Epithelial cell of proximal tubule (primary cell): ENCODE measurements around the gene KCNMA1. TPM values are rescaled to one million over a fixed set of nuclear protein-coding genes. Genes with fewer than 3 reads are reported as not detected.

Experiments used
- DNase-seq: peaks from one replicate; pipeline ENCODE4 v3.0.0-alpha.2; 2011; ENCODE audit warnings: low read depth
- H3K4me3 ChIP-seq: 2 replicates; pipeline ENCODE4 v1.5.1; 2011; ENCODE audit warnings: low read depth, mild to moderate bottlenecking, low read length
- CTCF ChIP-seq: conservative IDR thresholded peaks from 2 replicates; pipeline ENCODE4 v1.5.1; 2012; ENCODE audit warnings: low read depth, mild to moderate bottlenecking, low read length
- total RNA-seq: library from RNA; depleted of rRNA; stranded (reverse); fragments of >200 nt; gene quantifications from 2 replicates; pipeline ENCODE4 v1.2.3, GENCODE V29; 2015

KCNMA1 gene
- total RNA-seq, 1 donor from 2014 or later: 12.5 TPM

DNA sequence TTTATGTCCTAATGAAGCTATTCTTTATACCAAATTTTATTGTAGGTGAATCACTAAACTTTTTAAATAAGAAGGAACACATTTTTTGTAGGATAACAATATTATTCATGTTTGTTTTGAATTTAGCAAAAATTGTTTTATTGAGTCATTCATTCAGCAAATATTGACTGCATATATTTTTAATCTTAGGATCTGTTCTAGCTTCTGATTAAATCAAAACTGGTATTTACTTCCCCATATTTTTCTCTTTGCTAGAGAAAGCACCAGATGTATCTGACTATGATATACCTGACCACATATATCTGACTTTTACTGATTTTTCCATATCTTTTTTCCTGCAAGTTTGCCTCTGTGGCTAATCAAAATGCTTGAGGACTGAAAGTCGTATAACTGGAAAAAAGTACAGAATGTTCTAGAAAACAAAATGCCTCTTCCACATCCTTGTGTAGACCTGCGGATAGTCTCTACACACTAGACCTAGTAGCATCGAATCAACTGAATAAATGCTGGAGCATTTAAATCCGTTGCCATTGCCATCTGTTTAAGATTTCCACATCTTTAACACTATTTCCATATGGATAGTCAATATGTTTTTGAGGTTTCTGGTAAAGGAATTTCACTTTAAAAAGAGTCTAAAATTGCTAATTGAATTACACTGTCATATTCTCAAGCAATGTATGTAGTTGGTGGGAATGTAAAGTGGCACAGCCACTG, 594.7 kb downstream of the KCNMA1 start:
- H3K4me3 ChIP-seq: no peak overlapping the region
- TF ChIP-seq CTCF: no peak
- DNase-seq: no peak

- DNase-seq: no peak
- TF ChIP-seq CTCF: no peak
- H3K4me3 ChIP-seq: no peak overlapping the region
Observed at GRCh38 chr10:77041636-77042258, 595.9 kb downstream of the KCNMA1 start.

GRCh38 chr10:77038407-77038806, 599.2 kb downstream of the KCNMA1 start:
- no peak for DNase-seq
- TF ChIP-seq CTCF: no peak

DNA sequence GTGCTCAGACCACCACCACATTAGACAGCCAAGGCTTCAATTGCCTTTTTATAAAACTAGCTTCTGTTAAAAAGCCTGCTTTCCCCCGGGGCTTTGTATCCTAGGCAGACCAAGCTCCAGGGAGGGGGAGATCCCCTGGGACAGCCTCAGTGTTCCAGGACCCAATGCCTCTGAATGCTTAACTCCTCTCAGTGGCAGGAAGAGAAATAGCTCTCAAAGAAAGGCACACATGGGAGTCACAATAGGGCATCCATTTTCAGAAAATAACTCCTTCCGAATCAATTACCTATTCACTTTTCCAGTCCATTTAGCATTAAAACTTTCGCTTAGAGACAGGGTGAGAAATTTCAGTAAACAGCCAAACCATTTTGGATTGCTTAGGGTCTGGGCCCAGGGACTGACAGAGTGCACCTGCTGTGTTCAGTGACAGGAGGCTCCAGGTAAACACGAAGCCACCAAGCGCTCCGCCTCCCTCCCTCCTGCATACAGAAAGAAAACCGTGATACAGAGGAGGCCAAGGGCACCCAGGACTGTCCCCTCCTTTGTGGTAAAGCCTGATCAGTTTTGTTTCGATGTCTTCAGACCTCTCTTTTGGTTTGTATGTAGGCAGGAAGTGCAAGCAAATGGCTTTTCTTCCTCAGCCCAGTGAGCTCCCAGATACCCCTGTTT, 599.7 kb downstream of the KCNMA1 start:
- TF ChIP-seq CTCF: no peak
- DNase-seq: no peak
- no peak overlapping the region for H3K4me3 ChIP-seq

More at GRCh38 chr10:77038407-77038806, 599.2 kb downstream of the KCNMA1 start:
- H3K4me3 ChIP-seq: no peak overlapping the region

- no peak overlapping the region for H3K4me3 ChIP-seq
- TF ChIP-seq CTCF: peak; percentile 75
- DNase-seq: peak; percentile 2
Observed at GRCh38 chr10:77036993-77037734, 600.4 kb downstream of the KCNMA1 start.

GRCh38 chr10:77036276-77036675, 601.3 kb downstream of the KCNMA1 start:
- no peak for TF ChIP-seq CTCF
- no peak for DNase-seq
- H3K4me3 ChIP-seq: no peak overlapping the region
